ENCODE measurements around the gene HEG1. TPM values are rescaled to one million over a fixed set of nuclear protein-coding genes. Genes with fewer than 3 reads are reported as not detected.

Gene HEG1
- total RNA-seq, 1 experiment from 2014 or later = 69.8 TPM

GRCh38 chr3:125003369-125003853 is 52.4 kb downstream of the HEG1 start:
- H3K4me3 ChIP-seq (ENCODE audit: low read depth, low read length) = no peak overlapping the region
- BruUV-seq (replicated peaks) = no TSS peak
- TF ChIP-seq CTCF (IDR thresholded peaks at IDR 0.05; ENCODE audit: insufficient read depth in 1 of 2, low read depth in 1 of 2, low read length in 1 of 2, severe bottlenecking in 1 of 2, unreplicated experiment in 1 of 2) = peak in 1 of 2 experiments; percentile 4
- no peaks in the 10 kb centered on the region for H3K36me3 ChIP-seq (ENCODE audit: control insufficient read depth, insufficient read depth, low read length)
- ChIA-PET POLR2A (interaction anchor here (0.6 to 1.4 kb wide), 2 partner anchors 33 to 60 kb away, joined by 4 to 8 read pairs; no protein-coding TSS in a partner anchor), CTCF (interaction anchor here (0.8 to 1.2 kb wide), 2 partner anchors 9 to 102 kb away, joined by 3 to 5 read pairs; no protein-coding TSS in a partner anchor)
- no peaks in the 10 kb centered on the region for H3K9me3 ChIP-seq
- H3K4me3 Mint-ChIP-seq (ENCODE audit: unreplicated experiment) = peak overlapping the region; percentile 17
- H3K27ac Mint-ChIP-seq (ENCODE audit: unreplicated experiment) = peak overlapping the region; percentile 38
- H3K4me1 ChIP-seq = peaks cover 42% of the 10 kb centered on the region
- intact Hi-C loops (cut with micrococcal nuclease; ENCODE audit: unreplicated experiment) = loop anchor here (1.0 to 5.0 kb wide), 4 partner anchors 51 to 166 kb away; partner anchors contain the start of gene HEG1
- no peaks in the 10 kb centered on the region for H3K27me3 Mint-ChIP-seq (ENCODE audit: insufficient read depth, unreplicated experiment)
- DNase-seq = peak; percentile 88 to 91
- peaks cover 94% of the 10 kb centered on the region for H3K36me3 Mint-ChIP-seq (ENCODE audit: insufficient read depth, unreplicated experiment)
- H3K27me3 ChIP-seq (replicated peaks; ENCODE audit: control insufficient read depth, insufficient read depth, low read length) = no peaks in the 10 kb centered on the region
- peaks cover 23% of the 10 kb centered on the region for H3K4me1 Mint-ChIP-seq (ENCODE audit: low read depth, unreplicated experiment)
- H3K9me3 Mint-ChIP-seq (ENCODE audit: unreplicated experiment) = no peaks in the 10 kb centered on the region

GRCh38 chr3:125002414-125003368 is 53.1 kb downstream of the HEG1 start:
- CTCF ChIA-PET = interaction anchor here (0.8 to 1.2 kb wide), 2 partner anchors 8 to 101 kb away, joined by 3 to 5 read pairs; no protein-coding TSS in a partner anchor
- intact Hi-C loops (cut with micrococcal nuclease; ENCODE audit: unreplicated experiment) = loop anchor here (1.0 to 5.0 kb wide), 4 partner anchors 52 to 165 kb away; partner anchors contain the start of gene HEG1

More at GRCh38 chr3:125002414-125003368, 53.1 kb downstream of the HEG1 start:
- no peak for TF ChIP-seq CTCF (IDR thresholded peaks at IDR 0.05; ENCODE audit: insufficient read depth in 1 of 2, low read depth in 1 of 2, low read length in 1 of 2, severe bottlenecking in 1 of 2, unreplicated experiment in 1 of 2)
- no peaks in the 10 kb centered on the region for H3K9me3 Mint-ChIP-seq (ENCODE audit: unreplicated experiment)
- no TSS peak for BruUV-seq (replicated peaks)
- Histone ChIP-seq H3K9me3 (no peaks in the 10 kb centered on the region), H3K4me1 (peaks cover 42% of the 10 kb centered on the region), H3K36me3 (ENCODE audit: control insufficient read depth, insufficient read depth, low read length) (no peaks in the 10 kb centered on the region), H3K27me3 (replicated peaks; ENCODE audit: control insufficient read depth, insufficient read depth, low read length) (no peaks in the 10 kb centered on the region), H3K4me3 (ENCODE audit: low read depth, low read length) (no peak overlapping the region)
- H3K27ac Mint-ChIP-seq (ENCODE audit: unreplicated experiment) = peak overlapping the region; percentile 38
- H3K27me3 Mint-ChIP-seq (ENCODE audit: insufficient read depth, unreplicated experiment) = no peaks in the 10 kb centered on the region
- H3K4me3 Mint-ChIP-seq (ENCODE audit: unreplicated experiment) = peak overlapping the region; percentile 17
- H3K4me1 Mint-ChIP-seq (ENCODE audit: low read depth, unreplicated experiment) = peaks cover 23% of the 10 kb centered on the region
- POLR2A ChIA-PET = interaction anchor here (0.6 to 1.4 kb wide), 2 partner anchors 34 to 60 kb away, joined by 4 to 8 read pairs; no protein-coding TSS in a partner anchor
- H3K36me3 Mint-ChIP-seq (ENCODE audit: insufficient read depth, unreplicated experiment) = peaks cover 97% of the 10 kb centered on the region
- no peak for DNase-seq

Measured in Caco-2 (cell line).